GM19043 (cell line): ENCODE results near the gene AGTPBP1.
"Not testable (repeated sequence)": the region's sequence is repeated elsewhere in the genome, so short reads cannot be mapped to it uniquely, and the experiment has no call there.

ENCODE experiments used
- ATAC-seq: cut with Tn5 transposase; IDR thresholded peaks from one replicate; pipeline ENCODE4 v1.9.1; 2021; ENCODE audit warnings: low read depth; ENCODE audit not compliant: unreplicated experiment

The AGTPBP1 gene

DNA sequence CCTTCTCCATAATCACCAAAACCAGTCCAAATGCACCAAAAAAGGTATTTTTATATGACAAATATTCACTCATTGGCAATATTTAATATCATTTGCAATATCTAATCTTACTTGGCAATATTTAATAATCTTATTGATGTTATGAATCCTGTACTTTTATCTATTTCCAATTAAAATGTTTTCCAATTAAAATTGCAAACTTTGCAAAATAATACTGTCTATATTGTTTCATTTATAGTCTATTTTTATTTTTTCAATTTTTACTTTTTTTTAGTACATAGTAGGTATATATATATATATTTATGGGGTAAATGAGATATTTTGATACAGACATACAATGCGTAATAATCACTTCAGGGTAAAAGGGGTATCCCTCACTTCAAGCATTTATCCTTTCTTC, 109.9 kb downstream of the AGTPBP1 start:
- no peak for ATAC-seq

DNA sequence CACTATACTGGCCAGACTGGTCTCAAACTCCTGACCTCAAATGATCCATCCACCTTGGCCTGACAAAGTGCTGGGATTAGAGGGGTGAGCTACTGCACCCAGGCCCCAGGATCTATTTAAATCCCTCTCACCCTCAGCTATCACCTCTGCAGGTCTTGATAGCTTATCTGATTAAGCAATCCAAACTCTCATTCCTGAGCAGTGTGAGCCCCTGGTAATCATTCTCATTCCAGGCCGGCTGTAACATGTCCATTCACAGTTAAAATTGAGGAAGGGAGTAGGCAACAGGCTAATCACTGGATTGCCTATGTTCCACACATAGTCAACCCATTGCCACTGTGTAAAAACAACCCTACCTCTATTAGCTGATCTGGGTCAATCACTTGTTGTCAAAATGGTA, 111.1 kb downstream of the AGTPBP1 start:
- no peak for ATAC-seq

DNA sequence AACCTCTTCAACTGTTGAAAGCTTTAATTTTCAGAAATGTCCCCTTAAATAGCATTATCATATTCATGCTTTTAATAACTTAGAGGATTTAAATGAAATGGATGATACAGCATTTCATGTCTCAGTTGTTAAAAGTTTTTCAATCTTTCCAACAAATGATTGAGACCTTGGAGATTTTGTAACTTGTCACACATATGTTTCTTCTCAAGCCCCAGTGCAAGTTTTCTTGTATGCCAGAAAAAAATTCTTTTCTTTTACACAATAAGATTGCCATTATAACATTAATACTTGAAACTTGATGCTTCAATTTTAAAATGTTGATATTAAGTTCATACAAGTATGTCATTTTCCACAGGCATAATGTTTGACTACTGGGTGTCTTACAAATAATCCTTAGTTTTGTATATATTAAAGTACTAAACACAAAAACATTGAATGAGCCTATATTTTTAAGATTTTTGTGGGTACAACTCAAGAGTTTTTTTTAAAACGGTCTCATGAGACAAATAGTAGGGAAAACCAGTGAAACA, 124.5 kb downstream of the AGTPBP1 start:
- ATAC-seq, result no peak

DNA sequence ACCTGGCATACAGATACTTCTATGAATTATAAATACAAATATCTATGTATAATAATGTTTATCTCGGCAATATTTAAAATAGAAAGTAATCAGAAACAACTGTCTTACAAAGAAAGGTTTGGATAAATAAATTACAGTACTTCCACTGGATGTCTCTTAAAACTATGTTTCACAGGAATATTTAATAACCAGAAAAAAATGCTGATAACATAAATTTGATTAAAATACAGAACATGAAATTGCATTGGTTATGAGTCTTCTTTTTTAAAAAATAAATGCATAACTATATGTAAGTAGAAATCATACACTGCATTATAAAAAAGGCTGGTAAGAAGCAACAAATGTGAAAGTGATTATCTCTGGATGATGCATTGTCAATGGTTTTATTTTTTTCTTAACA, 126.0 kb downstream of the AGTPBP1 start:
- no peak for ATAC-seq

DNA sequence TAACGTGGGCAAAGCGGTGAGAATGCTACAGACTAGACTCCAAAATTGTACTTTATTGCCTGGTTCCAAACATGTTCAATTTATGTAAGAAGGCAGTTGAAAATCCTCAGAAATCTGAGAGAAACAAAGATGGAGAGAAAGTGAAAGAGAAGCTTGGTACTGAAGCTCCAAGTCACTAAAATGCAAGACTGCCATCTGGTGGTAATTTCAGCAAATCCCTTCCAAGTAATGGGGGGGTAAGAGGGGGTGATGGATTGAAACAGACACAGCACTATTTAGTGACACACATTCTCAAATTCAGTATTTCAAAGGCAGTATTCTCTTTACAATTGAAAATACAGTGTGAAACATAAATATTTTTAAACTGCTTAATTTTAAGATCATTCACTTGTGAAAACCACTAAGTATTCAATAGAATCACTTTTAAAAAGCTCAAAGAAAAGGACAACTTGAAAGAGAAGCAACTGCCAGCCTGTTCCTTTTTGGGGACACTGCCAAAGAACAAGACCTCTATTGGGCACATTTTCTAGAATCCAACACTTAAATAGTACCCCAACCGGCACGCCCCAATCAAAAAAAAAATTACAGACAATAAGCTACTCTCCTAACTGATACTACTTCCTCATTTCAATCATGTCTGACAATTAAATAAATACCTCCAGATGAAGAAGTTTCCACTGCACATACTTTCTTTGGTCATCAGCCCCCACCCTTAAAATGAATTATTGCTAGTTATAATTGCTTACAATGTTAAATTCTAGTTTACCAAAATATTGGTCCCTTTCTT, 131.5 kb downstream of the AGTPBP1 start:
- ATAC-seq, result peak; percentile 95

DNA sequence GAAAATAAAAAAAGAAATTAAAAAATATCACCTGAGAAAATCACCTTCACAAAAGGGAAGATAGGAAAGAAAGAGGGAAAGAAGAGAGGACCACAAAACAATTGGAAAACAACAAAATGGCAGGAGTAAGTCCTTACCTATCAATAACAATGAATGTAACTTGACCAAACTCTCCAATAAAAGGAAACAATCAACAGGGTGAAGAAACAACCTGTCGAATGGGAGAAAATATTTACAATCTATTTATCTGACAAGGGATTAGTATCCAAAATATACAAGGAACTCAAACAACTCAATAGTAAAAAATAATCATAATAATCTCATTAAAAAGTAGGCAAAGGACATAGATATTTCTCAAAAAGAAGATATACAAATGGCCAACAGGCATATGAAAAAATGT, 135.8 kb downstream of the AGTPBP1 start:
- ATAC-seq, result no peak

DNA sequence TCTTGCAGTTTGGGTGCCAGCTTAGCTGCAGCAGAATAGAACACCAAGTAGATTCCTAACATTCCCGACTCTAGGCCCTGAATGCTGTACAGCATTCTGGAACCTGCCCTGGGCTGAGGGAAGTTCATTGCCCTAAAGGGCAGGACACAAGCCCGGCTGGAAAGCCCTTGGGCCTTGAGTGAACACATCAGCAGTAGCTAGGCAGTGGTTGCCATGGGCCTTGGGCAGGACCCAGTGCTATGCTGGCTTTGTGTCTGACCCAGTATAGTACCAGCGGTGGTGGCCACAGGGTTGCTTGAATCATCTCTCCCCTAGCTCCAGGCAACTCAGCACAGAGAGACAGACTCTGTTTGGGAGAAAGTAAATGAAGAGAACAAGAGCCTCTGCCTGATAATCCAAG, 137.8 kb downstream of the AGTPBP1 start:
- no peak for ATAC-seq

DNA sequence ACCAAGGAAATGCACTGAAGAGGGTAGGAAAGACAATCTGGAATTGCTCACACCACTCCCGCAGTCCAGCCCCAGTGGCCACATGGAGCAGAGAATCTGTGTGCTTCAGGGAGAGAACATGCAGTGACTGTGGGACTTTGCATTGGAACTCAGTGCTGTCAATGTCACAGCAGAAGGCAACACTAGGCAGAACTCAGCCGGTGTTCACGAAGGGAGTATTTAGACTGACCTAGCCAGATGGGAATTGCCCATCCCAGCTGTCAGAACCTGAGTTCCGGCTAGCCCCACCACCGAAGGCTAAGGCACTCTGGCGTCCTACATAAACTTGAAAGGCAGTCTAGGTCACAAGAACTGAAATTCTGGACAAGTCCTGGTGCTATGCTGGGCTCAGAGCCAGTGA, 139.0 kb downstream of the AGTPBP1 start:
- no peak for ATAC-seq

DNA sequence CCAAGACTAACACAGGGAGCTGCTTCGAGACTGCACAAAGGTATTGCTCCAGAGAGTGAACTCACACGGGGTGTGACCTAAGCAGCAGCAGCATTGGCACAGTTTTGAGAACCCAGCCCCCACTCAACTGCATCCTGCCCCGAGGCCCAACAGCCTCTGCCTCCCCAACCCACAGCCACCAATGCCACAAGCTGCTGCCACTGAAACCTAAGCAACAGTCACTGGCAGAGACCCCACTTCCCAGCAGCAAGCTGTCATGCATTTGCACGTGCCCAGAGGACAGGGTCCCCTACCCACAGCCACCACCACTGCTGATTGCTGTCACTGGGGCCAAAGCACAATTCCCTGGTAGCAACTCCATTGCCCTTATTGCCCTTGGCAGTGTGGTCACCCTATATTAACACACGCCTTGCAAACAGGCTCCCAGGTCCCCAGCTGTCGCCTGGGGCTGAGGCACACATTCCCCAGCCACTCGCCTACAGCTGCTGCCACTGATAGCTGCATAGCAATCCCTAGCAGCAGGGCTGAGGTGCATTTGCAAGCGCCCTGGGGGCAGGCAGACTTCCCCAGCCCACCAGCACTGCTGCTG, 141.0 kb downstream of the AGTPBP1 start:
- ATAC-seq, result no peak

DNA sequence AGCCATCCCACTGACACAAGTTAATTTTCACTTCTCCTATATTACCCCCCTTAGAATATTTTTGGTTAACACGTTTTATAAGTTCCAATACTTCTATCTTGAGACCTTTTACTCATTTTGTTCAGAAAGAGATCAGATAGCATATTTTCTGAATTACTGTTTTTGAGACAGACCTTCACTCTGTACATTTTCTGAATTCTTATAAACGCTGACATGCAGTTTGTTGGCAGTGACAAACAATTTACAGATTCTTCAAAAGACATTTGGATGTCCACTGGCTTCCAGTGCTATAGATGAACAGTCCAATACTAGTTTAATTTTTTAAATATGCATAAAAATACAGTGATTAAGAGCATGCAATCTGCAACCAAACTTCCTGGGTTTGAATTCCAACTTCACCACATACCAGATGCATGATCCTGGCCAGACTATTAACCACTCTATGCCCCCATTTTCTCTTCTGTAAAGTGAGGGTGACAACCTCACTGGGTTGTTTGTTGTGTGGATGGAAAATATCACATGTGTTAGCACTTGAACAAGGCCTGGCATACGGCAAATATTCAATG, 142.1 kb downstream of the AGTPBP1 start:
- ATAC-seq, result no peak

DNA sequence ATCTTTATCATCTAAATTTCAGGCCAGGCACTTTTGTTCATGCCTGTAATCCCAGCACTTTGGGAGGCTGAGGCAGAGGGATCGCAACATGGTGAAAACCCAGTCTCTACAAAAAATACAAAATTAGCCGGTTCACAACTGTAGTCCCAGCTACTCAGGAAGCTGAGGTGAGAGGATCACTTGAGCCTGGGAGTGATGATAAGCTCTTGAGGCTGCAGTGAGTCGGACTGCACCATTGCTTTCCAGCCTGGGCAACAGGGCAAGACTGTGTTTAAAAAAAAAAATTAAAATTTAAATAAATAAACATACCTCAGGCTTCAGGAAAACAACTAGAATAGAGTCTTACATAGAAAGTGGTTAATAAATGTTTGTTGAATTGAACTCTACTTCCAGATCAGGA, 147.4 kb downstream of the AGTPBP1 start:
- no peak for ATAC-seq

DNA sequence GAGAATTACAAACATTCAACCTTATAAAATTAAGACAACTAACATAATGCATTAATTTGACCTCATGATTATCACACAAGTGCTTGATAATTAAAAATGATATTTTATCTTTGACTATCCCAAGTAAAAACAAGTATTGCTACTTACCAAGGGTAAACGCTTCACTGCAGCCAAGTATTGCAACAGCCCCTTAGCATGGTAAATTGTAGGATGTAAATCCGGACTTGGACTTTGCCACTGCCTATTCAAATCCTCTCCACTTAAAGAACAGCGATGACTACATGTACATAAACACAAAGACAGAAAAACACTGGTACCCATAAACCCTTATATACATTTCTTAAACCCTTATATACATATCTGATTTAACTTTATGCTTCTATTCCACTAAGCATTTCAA, 155.1 kb downstream of the AGTPBP1 start:
- ATAC-seq, result no peak

DNA sequence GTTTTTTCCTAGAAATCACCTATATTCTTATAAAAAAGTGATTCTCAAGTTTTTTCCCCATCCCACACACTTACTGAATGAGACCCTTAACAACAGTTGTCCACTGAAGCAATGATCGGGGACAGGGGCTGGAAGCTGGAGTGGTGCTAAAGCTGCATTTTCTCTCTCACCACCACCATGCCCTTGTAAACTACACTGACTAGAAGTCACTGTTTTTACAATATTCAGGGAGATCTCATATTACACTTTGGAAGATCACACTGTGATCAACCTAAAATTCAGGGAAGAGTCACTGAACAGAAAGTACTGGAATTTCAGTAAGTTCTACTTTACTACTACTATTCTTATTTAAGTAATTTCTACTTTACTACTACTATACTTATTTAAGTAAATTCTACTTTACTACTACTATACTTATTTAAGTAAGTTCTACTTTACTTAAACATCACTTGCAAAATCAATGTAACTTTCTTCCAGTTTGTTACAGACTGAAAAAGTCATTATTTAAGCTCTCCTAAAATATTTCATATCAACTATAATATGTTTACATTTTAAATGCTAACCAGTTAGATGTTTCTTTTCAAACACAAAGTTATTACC, 164.3 kb downstream of the AGTPBP1 start:
- no peak for ATAC-seq

DNA sequence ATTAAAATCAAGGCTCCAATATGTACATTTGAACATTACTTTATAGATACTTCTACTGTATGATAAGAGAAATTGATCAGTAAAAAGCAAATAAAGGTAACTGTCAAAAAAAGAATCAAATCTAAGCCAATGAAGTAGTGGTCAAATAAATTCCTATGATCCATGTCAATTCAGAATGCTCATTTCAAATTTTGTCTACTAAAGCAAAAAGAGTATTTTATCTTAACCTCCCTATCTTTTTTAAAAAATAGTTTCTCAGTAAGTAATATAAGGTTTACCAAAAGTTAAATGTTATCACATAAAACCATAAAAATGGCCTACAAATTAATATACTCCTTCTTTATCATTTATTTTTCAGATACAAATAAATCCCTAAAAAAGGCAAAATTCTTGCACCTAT, 165.9 kb downstream of the AGTPBP1 start:
- ATAC-seq, result no peak

DNA sequence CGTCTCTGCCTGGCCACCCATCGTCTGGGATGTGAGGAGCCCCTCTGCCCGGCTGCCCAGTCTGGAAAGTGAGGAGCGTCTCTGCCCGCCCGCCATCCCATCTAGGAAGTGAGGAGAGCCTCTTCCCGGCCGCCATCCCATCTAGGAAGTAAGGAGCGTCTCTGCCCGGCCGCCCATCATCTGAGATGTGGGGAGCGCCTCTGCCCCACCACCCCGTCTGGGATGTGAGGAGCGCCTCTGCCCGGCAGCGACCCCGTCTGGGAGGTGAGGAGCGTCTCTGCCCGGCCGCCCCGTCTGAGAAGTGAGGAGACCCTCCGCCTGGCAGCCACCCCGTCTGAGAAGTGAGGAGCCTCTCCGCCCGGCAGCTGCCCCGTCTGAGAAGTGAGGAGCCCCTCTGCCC, 168.2 kb downstream of the AGTPBP1 start:
- not testable (repeated sequence) for ATAC-seq

DNA sequence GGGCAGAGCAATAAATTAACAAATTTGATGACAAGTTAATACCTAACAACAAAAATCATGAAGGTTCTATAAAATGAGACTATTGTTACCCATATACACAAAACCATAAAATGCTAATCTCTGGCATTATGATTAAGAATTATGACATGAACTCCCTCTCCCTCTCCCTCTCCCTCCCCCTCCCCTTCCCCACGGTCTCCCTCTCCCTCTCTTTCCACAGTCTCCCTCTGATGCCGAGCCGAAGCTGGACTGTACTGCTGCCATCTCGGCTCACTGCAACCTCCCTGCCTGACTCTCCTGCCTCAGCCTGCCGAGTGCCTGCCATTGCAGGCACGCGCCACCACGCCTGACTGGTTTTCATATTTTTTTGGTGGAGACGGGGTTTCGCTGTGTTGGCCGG, 168.8 kb downstream of the AGTPBP1 start:
- not testable (repeated sequence) for ATAC-seq

DNA sequence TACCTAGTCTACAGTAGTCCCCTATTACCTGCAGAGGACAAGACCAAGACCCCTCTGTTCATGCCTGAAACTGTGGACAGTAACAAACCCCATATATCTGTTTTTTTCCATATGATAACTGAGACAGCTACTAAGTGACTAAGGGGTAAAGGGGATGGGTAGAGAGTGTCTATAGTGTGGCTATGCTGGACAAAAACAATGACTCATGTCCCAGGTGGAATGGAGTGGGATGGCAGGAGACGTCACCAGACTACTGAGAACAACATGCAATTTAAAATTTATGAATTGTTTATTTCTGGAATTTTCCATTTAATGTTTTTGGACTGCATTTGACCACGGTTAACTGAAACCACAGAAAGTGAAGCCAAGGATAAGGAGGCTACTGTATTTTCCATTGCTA, 171.8 kb downstream of the AGTPBP1 start:
- ATAC-seq, result no peak

DNA sequence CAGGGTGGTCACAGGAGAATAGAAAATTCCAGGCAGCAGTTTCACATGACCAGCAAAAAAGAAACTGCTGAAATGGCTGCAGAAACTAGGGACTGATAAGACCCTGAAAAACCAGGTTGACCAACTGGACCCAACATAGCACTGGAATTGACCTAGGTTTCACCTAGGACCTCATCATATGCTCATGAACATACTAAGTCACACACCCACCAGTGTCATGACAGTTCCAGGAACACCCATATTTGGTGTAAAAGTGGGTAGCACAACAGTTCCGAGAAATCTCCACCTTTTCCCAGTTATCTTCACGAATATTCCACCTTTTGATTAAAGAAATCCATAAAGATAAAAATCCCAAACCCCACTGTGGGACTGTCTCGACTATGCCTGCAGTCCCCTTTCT, 182.2 kb downstream of the AGTPBP1 start:
- no peak for ATAC-seq

DNA sequence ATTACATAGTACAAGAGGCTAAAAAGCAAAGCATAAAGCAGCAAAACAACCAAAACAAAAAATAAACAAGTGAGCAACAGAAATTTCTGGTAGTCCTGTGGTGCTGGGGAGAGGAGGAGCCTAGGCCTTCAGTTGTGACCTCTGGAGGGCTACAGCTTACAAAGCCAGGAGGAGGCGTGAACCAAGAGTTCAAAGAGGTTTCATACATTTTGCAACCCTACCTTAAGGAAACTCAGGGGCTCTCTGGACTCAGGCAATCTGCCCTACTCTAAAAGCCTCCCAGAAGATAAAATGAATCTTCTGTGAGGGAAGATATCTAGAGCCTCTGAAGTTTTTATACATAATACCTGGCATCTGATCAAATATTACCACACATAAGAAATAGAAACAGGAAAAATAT, 187.4 kb downstream of the AGTPBP1 start:
- ATAC-seq, result no peak

DNA sequence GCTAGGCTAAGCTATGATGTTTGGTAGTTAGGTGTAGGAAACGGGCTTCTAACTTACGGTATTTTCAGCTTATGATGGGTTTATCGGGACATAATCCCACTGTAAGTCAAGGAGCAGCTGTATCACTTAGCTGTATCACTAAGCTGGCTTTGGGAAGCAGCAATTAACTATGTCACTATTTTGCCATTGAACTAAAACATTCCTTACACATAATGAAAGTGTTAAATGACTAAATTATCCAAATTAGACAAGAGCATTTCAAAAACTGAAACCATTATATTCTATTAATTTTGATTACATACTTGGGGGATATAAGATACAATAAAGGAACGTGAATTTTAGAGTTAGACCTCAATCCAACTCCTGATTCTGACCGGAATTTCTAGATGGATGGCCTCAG, 188.3 kb downstream of the AGTPBP1 start:
- no peak for ATAC-seq

DNA sequence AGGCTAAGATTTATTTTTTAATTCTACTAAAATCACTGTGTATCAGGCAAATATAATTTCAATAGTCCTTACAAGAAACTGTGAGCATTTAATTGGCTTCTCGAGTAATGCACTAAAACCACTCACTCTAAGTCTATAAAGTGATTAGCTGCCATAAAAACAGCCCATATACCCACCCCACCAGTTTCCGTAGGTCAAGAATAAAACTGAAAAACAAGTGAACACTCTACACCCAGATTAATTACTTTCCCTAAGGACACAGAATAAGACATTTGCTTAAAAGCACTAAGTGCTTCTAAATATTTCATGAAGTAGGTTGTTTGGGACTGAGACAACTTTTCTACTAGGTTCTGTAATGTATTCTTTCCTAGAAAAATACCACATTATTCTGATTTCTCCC, 194.2 kb downstream of the AGTPBP1 start:
- no peak for ATAC-seq

DNA sequence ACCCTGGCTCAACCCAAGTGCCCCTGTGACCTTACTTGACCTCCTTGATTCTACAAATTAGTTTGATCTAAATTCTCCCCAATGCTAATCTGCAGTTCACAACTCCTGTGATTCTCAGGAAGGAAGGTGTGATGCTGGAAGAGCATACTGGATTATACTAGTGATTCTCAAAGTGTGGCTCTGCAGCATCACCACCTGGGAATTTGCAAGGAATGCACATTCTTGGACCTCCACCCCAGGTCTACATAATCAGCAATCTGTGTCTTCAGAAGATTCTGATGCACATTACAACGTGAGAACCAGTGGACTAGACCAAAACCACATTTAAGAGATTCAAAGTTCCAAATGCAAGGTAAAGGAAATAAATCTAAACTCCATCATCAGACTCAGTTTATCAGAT, 198.6 kb downstream of the AGTPBP1 start:
- no peak for ATAC-seq
